ENCODE measurements around the gene CARD10. TPM values are rescaled to one million over a fixed set of nuclear protein-coding genes. Genes with fewer than 3 reads are reported as not detected.

The CARD10 gene
- polyA plus RNA-seq, 1 of the 3 experiments (the other 2 are of a cell fraction): 14.5 TPM

DNA sequence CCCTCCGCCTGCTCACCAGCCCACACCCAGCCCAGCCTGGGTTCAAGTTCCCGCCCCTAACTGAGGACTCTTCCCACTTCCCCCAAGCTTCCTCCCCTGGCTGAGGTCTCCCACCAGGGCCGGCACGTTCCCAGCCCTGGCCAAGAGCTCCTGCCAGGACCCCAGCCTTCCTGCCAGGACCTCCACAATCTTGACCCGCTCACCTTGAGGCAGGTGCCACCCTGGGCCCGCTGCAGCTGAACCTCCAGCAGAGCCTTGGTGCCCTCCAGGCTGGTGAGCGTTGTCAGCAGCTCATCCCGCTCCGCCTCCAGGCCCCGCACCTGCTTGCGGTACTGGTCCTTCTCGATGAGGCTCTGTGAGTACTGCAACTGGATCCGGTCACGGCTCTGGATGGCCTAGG lies 13.2 kb downstream of the CARD10 start:
- TF ChIP-seq USF2 (IDR thresholded peaks at IDR 0.05; ENCODE audit: borderline replicate concordance, low read depth, low read length) (no peak), GABPA (IDR thresholded peaks at IDR 0.05; ENCODE audit: low read depth) (no peak), EZH2phosphoT487 (IDR thresholded peaks at IDR 0.05; ENCODE audit: borderline replicate concordance, low read depth) (no peak), RAD21 (IDR thresholded peaks at IDR 0.05; ENCODE audit: low read length) (no peak), CTCF (IDR thresholded peaks at IDR 0.05) (no peak), IRF3 (IDR thresholded peaks at IDR 0.05; ENCODE audit: low read depth, low read length) (no peak), RFX5 (IDR thresholded peaks at IDR 0.05; ENCODE audit: low read length) (no peak), NFIC (IDR thresholded peaks at IDR 0.05; ENCODE audit: borderline replicate concordance) (no peak), CHD2 (IDR thresholded peaks at IDR 0.05; ENCODE audit: low read length, partially characterized antibody) (no peak), JUND (IDR thresholded peaks at IDR 0.05) (no peak), MAX (IDR thresholded peaks at IDR 0.05; ENCODE audit: low read depth) (no peak), TCF12 (IDR thresholded peaks at IDR 0.05) (no peak), ZBTB33 (IDR thresholded peaks at IDR 0.05; ENCODE audit: borderline replicate concordance, low read depth) (no peak), TAF1 (IDR thresholded peaks at IDR 0.05; ENCODE audit: borderline replicate concordance, low read depth, low read length) (no peak), YY1 (IDR thresholded peaks at IDR 0.05; ENCODE audit: low read depth) (no peak), FOXM1 (IDR thresholded peaks at IDR 0.05; ENCODE audit: low read depth) (no peak), NRF1 (IDR thresholded peaks at IDR 0.05; ENCODE audit: low read depth, low read length) (no peak), FOSL2 (IDR thresholded peaks at IDR 0.05; ENCODE audit: borderline replicate concordance, low read depth) (no peak)
- TF ChIP-seq, protein P1, sequence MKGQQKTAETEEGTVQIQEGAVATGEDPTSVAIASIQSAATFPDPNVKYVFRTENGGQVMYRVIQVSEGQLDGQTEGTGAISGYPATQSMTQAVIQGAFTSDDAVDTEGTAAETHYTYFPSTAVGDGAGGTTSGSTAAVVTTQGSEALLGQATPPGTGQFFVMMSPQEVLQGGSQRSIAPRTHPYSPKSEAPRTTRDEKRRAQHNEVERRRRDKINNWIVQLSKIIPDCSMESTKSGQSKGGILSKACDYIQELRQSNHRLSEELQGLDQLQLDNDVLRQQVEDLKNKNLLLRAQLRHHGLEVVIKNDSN (IDR thresholded peaks at IDR 0.05; ENCODE audit: borderline replicate concordance, low read depth): no peak
- TF ChIP-seq, protein P2, sequence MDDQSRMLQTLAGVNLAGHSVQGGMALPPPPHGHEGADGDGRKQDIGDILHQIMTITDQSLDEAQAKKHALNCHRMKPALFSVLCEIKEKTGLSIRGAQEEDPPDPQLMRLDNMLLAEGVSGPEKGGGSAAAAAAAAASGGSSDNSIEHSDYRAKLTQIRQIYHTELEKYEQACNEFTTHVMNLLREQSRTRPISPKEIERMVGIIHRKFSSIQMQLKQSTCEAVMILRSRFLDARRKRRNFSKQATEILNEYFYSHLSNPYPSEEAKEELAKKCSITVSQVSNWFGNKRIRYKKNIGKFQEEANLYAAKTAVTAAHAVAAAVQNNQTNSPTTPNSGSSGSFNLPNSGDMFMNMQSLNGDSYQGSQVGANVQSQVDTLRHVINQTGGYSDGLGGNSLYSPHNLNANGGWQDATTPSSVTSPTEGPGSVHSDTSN (IDR thresholded peaks at IDR 0.05): no peak
- peaks cover 0 to 6% of the 10 kb centered on the region in 2 experiments for H3K36me3 ChIP-seq (replicated peaks in 1 of 2; ENCODE audit: control insufficient read depth in 1 of 2, insufficient read depth in 2 of 2, low read length in 1 of 2)
- DNase-seq: no peak
- H3K4me3 ChIP-seq (ENCODE audit: low read depth in 2 of 2, low read length in 1 of 2): no peak overlapping the region
- no peaks in the 10 kb centered on the region for H4K20me1 ChIP-seq (ENCODE audit: insufficient read depth)
- H3K79me2 ChIP-seq (ENCODE audit: insufficient read depth): no peaks in the 10 kb centered on the region
- H3K27me3 ChIP-seq (ENCODE audit: insufficient read depth): no peaks in the 10 kb centered on the region
- POLR2A ChIA-PET: no interaction called here
- H3K9me2 ChIP-seq: no peaks in the 10 kb centered on the region
- no peak overlapping the region for H3K27ac ChIP-seq (ENCODE audit: low read depth in 2 of 2, low read length in 1 of 2)
- no peaks in the 10 kb centered on the region for H3K9me3 ChIP-seq
- H3F3A ChIP-seq (replicated peaks; ENCODE audit: insufficient read depth): peaks cover 3% of the 10 kb centered on the region
- H3K9ac ChIP-seq: no peak overlapping the region
- peaks cover 10 to 35% of the 10 kb centered on the region in 2 experiments; a peak in 2 of 4 replicates for H3K4me1 ChIP-seq (ENCODE audit: control insufficient read depth in 1 of 2, insufficient read depth in 2 of 2, low read depth in 1 of 2, low read length in 1 of 2)
- H2AFZ ChIP-seq (ENCODE audit: low read depth): no peak overlapping the region
- WGBS (ENCODE audit: low lambda C conversion rate): 95% methylated on average over 12 of the region's 14 CpGs
- H3K4me2 ChIP-seq: no peak overlapping the region
- CTCF ChIA-PET: interaction anchor here (0.9 to 4.0 kb wide), 7 partner anchors 8 to 101 kb away, joined by 3 to 11 read pairs (median 5); no protein-coding TSS in a partner anchor

All from SK-N-SH (cell line).